ENCODE results near the gene C7orf57.

- TF ChIP-seq YY1 (IDR thresholded peaks at IDR 0.05; ENCODE audit: low read depth, low read length) (no peak), ZNF274 (IDR thresholded peaks at IDR 0.05; ENCODE audit: insufficient read depth, insufficient read length) (no peak), CTCF (IDR thresholded peaks at IDR 0.05 in 2 of 3, conservative IDR thresholded peaks at IDR 0.05 in 1 of 3; ENCODE audit: control insufficient read depth in 2 of 3, extremely low read depth in 1 of 3, insufficient read depth in 1 of 3, low read depth in 3 of 3, low read length in 3 of 3) (no peak), BCL3 (IDR thresholded peaks at IDR 0.05; ENCODE audit: borderline replicate concordance, insufficient read depth, low read depth, low read length, poor library complexity, severe bottlenecking) (no peak)
These were observed 60.9 kb downstream of the C7orf57 start for GRCh38 chr7:48096273-48096672.
